Daoy (cell line): ENCODE data around the gene CNOT8. TPM values are rescaled to one million over a fixed set of nuclear protein-coding genes. Genes with fewer than 3 reads are reported as not detected.
"Not testable (repeated sequence)": the region's sequence is repeated elsewhere in the genome, so short reads cannot be mapped to it uniquely, and the experiment has no call there.

ENCODE experiments used
- DNase-seq: peaks from one replicate; pipeline ENCODE4 v3.0.0-alpha.2; 2015; ENCODE audit warnings: low read depth
- total RNA-seq: library from RNA; depleted of rRNA; stranded (reverse); fragments of >200 nt; shearing (Covaris generic); gene quantifications from 2 replicates; pipeline ENCODE4 v1.2.3, GENCODE V29; 2014

The CNOT8 gene
- total RNA-seq, 1 experiment from 2014 or later = 70.3 TPM

- DNase-seq = not testable (repeated sequence)
Measured at GRCh38 chr5:154835701-154836052, 22.8 kb upstream of the CNOT8 start.

- no peak for DNase-seq
Measured at GRCh38 chr5:154836225-154836624, 22.2 kb upstream of the CNOT8 start.

GRCh38 chr5:154837009-154837901, 21.2 kb upstream of the CNOT8 start:
- no peak for DNase-seq

- DNase-seq = no peak
Measured at GRCh38 chr5:154840435-154841272, 17.8 kb upstream of the CNOT8 start.

GRCh38 chr5:154841273-154841661, 17.2 kb upstream of the CNOT8 start:
- DNase-seq = no peak

- DNase-seq = no peak
Measured at GRCh38 chr5:154842689-154843530, 15.5 kb upstream of the CNOT8 start.

GRCh38 chr5:154844809-154845208, 13.6 kb upstream of the CNOT8 start:
- DNase-seq = no peak

- DNase-seq = no peak
Measured at GRCh38 chr5:154849264-154849785, 9.1 kb upstream of the CNOT8 start.

- no peak for DNase-seq
Measured at GRCh38 chr5:154849791-154850201, 8.6 kb upstream of the CNOT8 start.

GRCh38 chr5:154850255-154851062, 8.0 kb upstream of the CNOT8 start, which contains the start of gene FAXDC2:
FAXDC2 (minus strand) TSS chr5:154850603; CDS start chr5:154838178, 12,425 bp downstream.
- peak; percentile 60 for DNase-seq

GRCh38 chr5:154851351-154851750, 7.1 kb upstream of the CNOT8 start:
- no peak for DNase-seq

GRCh38 chr5:154857530-154858296, 714 bp upstream of the CNOT8 start:
- DNase-seq = peak; percentile 98

- no peak for DNase-seq
Measured at GRCh38 chr5:154858972-154859871, 795 bp downstream of the CNOT8 start.

- peak; percentile 32 for DNase-seq
Measured at GRCh38 chr5:154860123-154860522, 1.7 kb downstream of the CNOT8 start.

GRCh38 chr5:154860765-154861164, 2.3 kb downstream of the CNOT8 start:
- DNase-seq = no peak

- DNase-seq = no peak
Measured at GRCh38 chr5:154861946-154862345, 3.5 kb downstream of the CNOT8 start.

- DNase-seq = no peak
Measured at GRCh38 chr5:154862766-154863165, 4.3 kb downstream of the CNOT8 start.

- no peak for DNase-seq
Measured at GRCh38 chr5:154863291-154864080, 5.1 kb downstream of the CNOT8 start.
